HEK293T (cell line): Measurements from ENCODE around the gene ZNF76.
A peak's percentile ranks its signal among the peaks of the same experiment; 100 is the strongest.

Experiments used
- CTCF ChIA-PET: fragments of 350-600 bp; formaldehyde crosslinking; extraction: SDS; loops from one replicate; lab custom pipeline; 2021; ENCODE audit warnings: antibody characterized with exemption, inconsistent platforms; lab: Yijun Ruan, JAX
- POLR2A ChIA-PET: fragments of 350-600 bp; formaldehyde crosslinking; extraction: SDS; loops from one replicate; lab custom pipeline; 2020; ENCODE audit warnings: antibody characterized with exemption, inconsistent platforms; lab: Yijun Ruan, JAX
- DNase-seq: peaks from one replicate; pipeline ENCODE4 v3.0.0; 2012; ENCODE audit warnings: mixed read lengths; ENCODE audit errors: extremely low spot score
- ARNT ChIP-seq: fragments of 450-650 bp; IDR thresholded peaks from 2 replicates; pipeline ENCODE4 v1.6.1; 2017; ENCODE audit warnings: mild to moderate bottlenecking
- BHLHE40 ChIP-seq: fragments of 450-650 bp; IDR thresholded peaks from 2 replicates; pipeline ENCODE4 v1.6.1; 2016; ENCODE audit warnings: mild to moderate bottlenecking, moderate library complexity, borderline replicate concordance
- CTBP1 ChIP-seq: fragments of 450-650 bp; IDR thresholded peaks from 2 replicates; pipeline ENCODE4 v1.6.1; 2016; ENCODE audit warnings: borderline replicate concordance
- ELF4 ChIP-seq: fragments of 450-650 bp; IDR thresholded peaks from 2 replicates; pipeline ENCODE4 v1.6.1; 2017; ENCODE audit warnings: antibody characterized with exemption
- FOXA1 ChIP-seq: fragments of 450-650 bp; IDR thresholded peaks from 2 replicates; pipeline ENCODE4 v1.6.1; 2016; ENCODE audit warnings: mild to moderate bottlenecking
- FOXK2 ChIP-seq: fragments of 450-650 bp; IDR thresholded peaks from 2 replicates; pipeline ENCODE4 v1.6.1; 2016; ENCODE audit warnings: mild to moderate bottlenecking
- FOXM1 ChIP-seq: fragments of 450-650 bp; IDR thresholded peaks from 2 replicates; pipeline ENCODE4 v1.6.1; 2017; ENCODE audit warnings: mild to moderate bottlenecking, borderline replicate concordance
- HDGF ChIP-seq: fragments of 450-650 bp; IDR thresholded peaks from 2 replicates; pipeline ENCODE4 v1.6.1; 2017; ENCODE audit warnings: antibody characterized with exemption, borderline replicate concordance
- L3MBTL2 ChIP-seq: fragments of 450-650 bp; conservative IDR thresholded peaks from 2 replicates; pipeline ENCODE4 v1.6.1; 2016; ENCODE audit warnings: mild to moderate bottlenecking
- LEF1 ChIP-seq: fragments of 450-650 bp; IDR thresholded peaks from 2 replicates; pipeline ENCODE4 v1.6.1; 2017; ENCODE audit warnings: mild to moderate bottlenecking, borderline replicate concordance
- NFRKB ChIP-seq: fragments of 450-650 bp; IDR thresholded peaks from 2 replicates; pipeline ENCODE4 v1.6.1; 2016; ENCODE audit warnings: mild to moderate bottlenecking, moderate library complexity
- SP1 ChIP-seq: fragments of 450-650 bp; IDR thresholded peaks from 2 replicates; pipeline ENCODE4 v1.6.1; 2017
- SUZ12 ChIP-seq: fragments of 450-650 bp; IDR thresholded peaks from 2 replicates; pipeline ENCODE4 v1.6.1; 2016; ENCODE audit warnings: mild to moderate bottlenecking
- TARDBP ChIP-seq: fragments of 450-650 bp; IDR thresholded peaks from 2 replicates; pipeline ENCODE4 v1.6.1; 2016
- ZNF384 ChIP-seq: fragments of 450-650 bp; IDR thresholded peaks from 2 replicates; pipeline ENCODE4 v1.6.1; 2016
- TF ChIP-seq, protein P1 (sequence below): fragments of 450-650 bp; IDR thresholded peaks from 2 replicates; pipeline ENCODE4 v1.6.1; 2016

Gene ZNF76

GRCh38 chr6:35259194-35259947, at the start of gene ZNF76:
Gene ZNF76 (plus strand): TSS chr6:35259735. CDS start chr6:35281152, 21,417 bp downstream.
- ChIA-PET POLR2A (interaction anchor here (0.7 to 1.9 kb wide), 21 partner anchors 8 to 371 kb away, joined by 3 to 10 read pairs (median 4); partner anchors contain the start of genes ANKS1A and SCUBE3), CTCF (interaction anchor here (0.7 to 1.6 kb wide), 7 partner anchors 11 to 412 kb away, joined by 3 to 7 read pairs (median 4); no protein-coding TSS in a partner anchor)
- TF ChIP-seq ARNT (peak; percentile 61), ELF4 (0 out of 2 replicates have a peak, but pooled peaks have one; percentile 15), L3MBTL2 (peak; percentile 32), NFRKB (peak; percentile 39; the same call in 1 of the 2 replicates), SUZ12 (no peak), LEF1 (peak; percentile 97), CTBP1 (no peak; the same call in 1 of the 2 replicates), ZNF384 (no peak), SP1 (no peak), HDGF (no peak), TARDBP (peak; percentile 96), FOXM1 (no peak), BHLHE40 (no peak), FOXK2 (no peak), FOXA1 (no peak)
- TF ChIP-seq, protein P1, sequence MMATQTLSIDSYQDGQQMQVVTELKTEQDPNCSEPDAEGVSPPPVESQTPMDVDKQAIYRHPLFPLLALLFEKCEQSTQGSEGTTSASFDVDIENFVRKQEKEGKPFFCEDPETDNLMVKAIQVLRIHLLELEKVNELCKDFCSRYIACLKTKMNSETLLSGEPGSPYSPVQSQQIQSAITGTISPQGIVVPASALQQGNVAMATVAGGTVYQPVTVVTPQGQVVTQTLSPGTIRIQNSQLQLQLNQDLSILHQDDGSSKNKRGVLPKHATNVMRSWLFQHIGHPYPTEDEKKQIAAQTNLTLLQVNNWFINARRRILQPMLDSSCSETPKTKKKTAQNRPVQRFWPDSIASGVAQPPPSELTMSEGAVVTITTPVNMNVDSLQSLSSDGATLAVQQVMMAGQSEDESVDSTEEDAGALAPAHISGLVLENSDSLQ, result no peak
- DNase-seq, result peak; percentile 99

DNA sequence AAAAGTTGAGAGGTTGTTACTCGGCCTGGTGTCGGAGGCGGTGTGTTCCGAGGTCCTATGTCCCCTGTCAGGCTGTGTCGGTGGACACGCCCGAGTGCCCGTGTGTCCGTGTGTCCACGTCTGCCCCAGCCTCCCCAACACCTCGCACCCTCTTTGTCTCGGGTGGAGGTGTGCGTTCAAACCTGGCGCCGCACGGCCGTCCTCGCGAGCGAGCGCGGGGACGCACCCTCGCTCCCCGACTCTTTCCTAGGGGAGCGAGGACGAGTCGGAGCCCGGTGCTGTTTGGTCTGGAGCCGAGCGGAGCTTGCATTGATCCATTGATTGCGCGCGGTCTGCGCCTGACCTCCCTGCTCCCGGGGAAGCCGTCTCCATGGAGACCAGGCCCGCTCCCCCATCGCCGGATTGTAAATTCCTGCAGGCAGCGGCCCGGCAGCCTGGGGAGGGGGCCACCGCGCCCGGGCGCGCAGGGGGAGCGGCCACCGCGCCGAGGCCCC, 46.2 kb upstream of the ZNF76 start:
- POLR2A ChIA-PET, result interaction anchor here (1.0 to 1.3 kb wide), 2 partner anchors 17 to 46 kb away, joined by 3 read pairs; no protein-coding TSS in a partner anchor
- TF ChIP-seq LEF1 (no peak), FOXA1 (no peak)
- no peak for DNase-seq
- CTCF ChIA-PET, result interaction anchor here (0.8 to 2.2 kb wide), 3 partner anchors 27 to 226 kb away, joined by 3 to 12 read pairs (median 3); no protein-coding TSS in a partner anchor

- DNase-seq, result peak; percentile 69
- TF ChIP-seq L3MBTL2, result 0 out of 2 replicates have a peak, but pooled peaks have one; percentile 34
- TF ChIP-seq ARNT, result no peak
- CTCF ChIA-PET, result interaction anchor here (2.2 to 3.6 kb wide), 2 partner anchors 8 to 27 kb away, joined by 12 to 20 read pairs; no protein-coding TSS in a partner anchor
- POLR2A ChIA-PET, result interaction anchor here (1.0 to 1.7 kb wide), 4 partner anchors 12 to 457 kb away, joined by 3 to 8 read pairs (median 3); partner anchors contain the start of gene SNRPC
These were observed 45.4 kb upstream of the ZNF76 start, which contains the start of gene SCUBE3 for GRCh38 chr6:35213824-35214756. Gene SCUBE3 (plus strand): TSS chr6:35213956. CDS start chr6:35214419, 463 bp downstream.

- no peak for TF ChIP-seq TARDBP
- no peak for TF ChIP-seq SP1
- TF ChIP-seq L3MBTL2, result no peak
- TF ChIP-seq ZNF384, result no peak
- no peak for TF ChIP-seq ELF4
- no peak for TF ChIP-seq LEF1
- no peak for TF ChIP-seq HDGF
- ChIA-PET POLR2A (interaction anchor here (1.4 to 1.7 kb wide), 2 partner anchors 11 to 458 kb away, joined by 3 to 8 read pairs; partner anchors contain the start of gene SNRPC), CTCF (interaction anchor here (2.2 to 3.6 kb wide), 2 partner anchors 9 to 26 kb away, joined by 12 to 20 read pairs; no protein-coding TSS in a partner anchor)
- no peak for DNase-seq
These were observed 44.5 kb upstream of the ZNF76 start for GRCh38 chr6:35214869-35215664.

DNA sequence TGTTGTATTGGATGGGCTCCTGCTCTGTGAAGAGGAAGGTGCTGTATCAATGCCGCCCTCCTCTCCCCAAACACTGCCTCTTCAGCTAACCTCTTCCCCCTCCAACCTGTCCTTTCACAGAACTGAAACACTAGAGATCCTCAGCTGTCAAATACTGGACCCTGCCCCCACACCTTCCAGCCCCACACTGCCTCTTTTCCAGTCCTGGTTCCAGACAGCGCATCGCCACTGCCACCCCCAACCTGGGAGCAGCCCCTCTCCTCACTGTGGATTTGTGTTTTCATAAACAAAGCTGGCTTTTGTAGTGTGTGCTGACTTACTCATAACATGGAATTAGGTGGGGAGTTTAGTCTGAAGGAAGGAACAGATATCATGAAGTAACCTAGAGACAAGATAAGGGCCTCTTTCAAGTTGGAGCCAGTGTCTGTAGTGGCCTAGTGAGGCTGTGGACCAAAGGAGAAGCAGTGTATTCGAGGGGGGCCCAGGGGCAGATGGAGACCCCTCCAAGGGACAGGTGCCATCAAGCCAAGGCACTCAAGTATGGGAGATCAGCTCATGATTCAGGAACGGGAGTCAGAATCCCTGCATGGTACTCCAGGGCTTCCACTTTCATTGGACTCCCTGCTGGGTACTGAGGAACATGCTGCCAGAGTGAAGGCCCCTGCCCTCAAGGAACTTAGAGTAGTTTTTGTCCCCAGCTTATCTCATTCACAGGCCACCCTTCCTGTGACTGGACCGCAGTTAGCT, 43.7 kb upstream of the ZNF76 start:
- no peak for TF ChIP-seq NFRKB
- TF ChIP-seq CTBP1, result no peak
- TF ChIP-seq SUZ12, result no peak
- no peak for TF ChIP-seq HDGF
- TF ChIP-seq, protein P1, result no peak
- TF ChIP-seq FOXM1, result no peak
- TF ChIP-seq ARNT, result no peak
- no peak for TF ChIP-seq L3MBTL2
- TF ChIP-seq BHLHE40, result no peak
- TF ChIP-seq ELF4, result no peak
- no peak for TF ChIP-seq FOXA1
- no peak for DNase-seq
- CTCF ChIA-PET, result interaction anchor here (2.2 to 3.6 kb wide), 2 partner anchors 10 to 25 kb away, joined by 12 to 20 read pairs; no protein-coding TSS in a partner anchor
- POLR2A ChIA-PET, result interaction anchor here (1.2 to 1.7 kb wide), 2 partner anchors 10 to 328 kb away, joined by 3 to 8 read pairs; partner anchors contain the start of gene TAF11
